ENCODE data around the gene GOLGA7B.

DNA sequence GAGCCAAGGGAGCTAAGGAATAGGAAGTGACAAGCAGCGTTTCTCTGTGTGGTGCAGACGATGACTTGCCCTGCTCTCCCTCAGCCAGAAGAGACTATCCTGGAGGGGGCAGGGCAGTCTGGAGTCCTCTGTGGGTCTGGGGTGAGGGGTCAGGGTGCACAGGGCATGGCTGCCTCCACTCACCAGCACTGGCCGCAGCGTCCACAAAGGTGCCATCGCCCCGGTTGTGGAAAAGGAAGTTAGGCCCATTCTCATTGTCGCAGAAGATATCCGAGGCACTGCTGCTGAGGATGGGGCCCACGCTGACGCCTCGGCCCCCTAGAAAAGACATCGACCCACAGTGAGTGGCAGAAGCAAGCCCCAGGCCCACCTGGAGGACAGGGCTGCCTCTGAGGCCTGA is 58.2 kb downstream of the GOLGA7B start:
- TF ChIP-seq GLIS3 (CRISPR knock-in tag; IDR thresholded peaks at IDR 0.05) = no peak
- TF ChIP-seq TOX (CRISPR knock-in tag; IDR thresholded peaks at IDR 0.05; ENCODE audit: borderline replicate concordance) = no peak
- TF ChIP-seq OSR1 (CRISPR knock-in tag; IDR thresholded peaks at IDR 0.05) = no peak
- TF ChIP-seq ISL1 (CRISPR knock-in tag; IDR thresholded peaks at IDR 0.05) = no peak

Data from SK-N-SH treated with all-trans-retinoic acid at 6 μM for 48 hours (cell line).